Measurements from ENCODE around the gene ZNRF2. TPM values are rescaled to one million over a fixed set of nuclear protein-coding genes. Genes with fewer than 3 reads are reported as not detected.

The ZNRF2 gene
- total and polyA plus RNA-seq, 10 of the 15 experiments (the other 5 are each of a cell fraction or from before 2014, with no cell fraction given) = 1.2 to 20.4 (median 9.5) TPM

- BruUV-seq (replicated peaks) = no TSS peak
- Histone ChIP-seq H2AFZ (ENCODE audit: control insufficient read depth, low read depth, low read length) (no peak overlapping the region), H3K4me2 (ENCODE audit: control insufficient read depth, insufficient read depth) (no peak overlapping the region), H3K79me2 (ENCODE audit: control insufficient read depth, insufficient read depth, low read length) (peaks cover 23% of the 10 kb centered on the region), H3K9ac (ENCODE audit: control insufficient read depth, insufficient read depth, low read length) (no peak overlapping the region), H3K27me3 (replicated peaks in 1 of 2; ENCODE audit: control insufficient read depth in 2 of 2, insufficient read depth in 2 of 2, low read length in 1 of 2) (no peaks in the 10 kb centered on the region), H3K4me3 (no peak overlapping the region), H3K27ac (ENCODE audit: control insufficient read depth, insufficient read depth) (no peak overlapping the region), H4K20me1 (ENCODE audit: control insufficient read depth, insufficient read depth) (no peaks in the 10 kb centered on the region), H3K4me1 (ENCODE audit: control insufficient read depth, insufficient read depth, low read length) (peaks cover 13% of the 10 kb centered on the region; the same call in 1 of the 2 replicates), H3K36me3 (ENCODE audit: control insufficient read depth in 2 of 2, insufficient read depth in 2 of 2, low read length in 1 of 2) (no peaks in the 10 kb centered on the region), H3K9me3 (replicated peaks; ENCODE audit: control insufficient read depth, insufficient read depth, low read length) (no peaks in the 10 kb centered on the region)
- intact Hi-C loops (cut with micrococcal nuclease; ENCODE audit: unreplicated experiment) (loop anchor here (2.0 kb wide), 1 partner anchor 67 kb away; the partner anchor contains the start of gene ZNRF2), in situ Hi-C loops (cut with MboI) (no loop called here)
- peak; percentile 41 for FAIRE-seq
- SMC1A ChIA-PET (ENCODE audit: uncharacterized antibody, unreplicated experiment) = interaction anchor here (1.0 to 9.0 kb wide), 13 partner anchors 9 to 186 kb away, joined by 3 to 202 read pairs (median 8); no protein-coding TSS in a partner anchor
- DNase-seq (ENCODE audit: low read depth, low spot score) = no peak
- 67% methylated on average over 5 of the region's 5 CpGs for WGBS (ENCODE audit: insufficient coverage, insufficient replicate concordance, low lambda C conversion rate, missing lambda C conversion rate)
- ATAC-seq = no peak
- TF ChIP-seq, protein P1, sequence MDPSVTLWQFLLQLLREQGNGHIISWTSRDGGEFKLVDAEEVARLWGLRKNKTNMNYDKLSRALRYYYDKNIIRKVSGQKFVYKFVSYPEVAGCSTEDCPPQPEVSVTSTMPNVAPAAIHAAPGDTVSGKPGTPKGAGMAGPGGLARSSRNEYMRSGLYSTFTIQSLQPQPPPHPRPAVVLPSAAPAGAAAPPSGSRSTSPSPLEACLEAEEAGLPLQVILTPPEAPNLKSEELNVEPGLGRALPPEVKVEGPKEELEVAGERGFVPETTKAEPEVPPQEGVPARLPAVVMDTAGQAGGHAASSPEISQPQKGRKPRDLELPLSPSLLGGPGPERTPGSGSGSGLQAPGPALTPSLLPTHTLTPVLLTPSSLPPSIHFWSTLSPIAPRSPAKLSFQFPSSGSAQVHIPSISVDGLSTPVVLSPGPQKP (IDR thresholded peaks at IDR 0.05; ENCODE audit: low read depth, low read length) = no peak
- peak in 2 of 3 experiments; percentile 30 to 47; a peak in 3 of 6 replicates for TF ChIP-seq CTCF (IDR thresholded peaks at IDR 0.05 in 2 of 3, conservative IDR thresholded peaks at IDR 0.05 in 1 of 3; ENCODE audit: control insufficient read depth in 2 of 3, extremely low read depth in 1 of 3, insufficient read depth in 1 of 3, low read depth in 3 of 3, low read length in 3 of 3)
- peak; percentile 50; the same call in 1 of the 2 replicates for TF ChIP-seq SMC3 (IDR thresholded peaks at IDR 0.05; ENCODE audit: borderline replicate concordance, low read length)
- peak; percentile 67 for TF ChIP-seq RAD21 (IDR thresholded peaks at IDR 0.05; ENCODE audit: insufficient read depth, low read depth, low read length)
- CTCF ChIA-PET = interaction anchor here (0.6 to 7.6 kb wide), 20 partner anchors 9 to 254 kb away, joined by 3 to 138 read pairs (median 5); no protein-coding TSS in a partner anchor
- RAD21 ChIA-PET (ENCODE audit: unreplicated experiment) = interaction anchor here (0.8 to 8.0 kb wide), 13 partner anchors 9 to 219 kb away, joined by 3 to 108 read pairs (median 4); no protein-coding TSS in a partner anchor
- POLR2A ChIA-PET = interaction anchor here (0.6 to 1.4 kb wide), 3 partner anchors 10 to 31 kb away, joined by 3 to 7 read pairs (median 4); no protein-coding TSS in a partner anchor
Measured at GRCh38 chr7:30352169-30352568, 67.8 kb downstream of the ZNRF2 start.

Data from GM12878 (cell line).